ENCODE data around the gene GCA. TPM values are rescaled to one million over a fixed set of nuclear protein-coding genes. Genes with fewer than 3 reads are reported as not detected.

The GCA gene
- polyA plus RNA-seq, 1 donor from 2014 or later = 45.3 TPM

- TF ChIP-seq EP300 (conservative IDR thresholded peaks at IDR 0.05; ENCODE audit: poor library complexity, severe bottlenecking) (no peak), POLR2AphosphoS5 (IDR thresholded peaks at IDR 0.05) (no peak), RAD21 (conservative IDR thresholded peaks at IDR 0.05) (no peak), EZH2 (IDR thresholded peaks at IDR 0.05; ENCODE audit: borderline replicate concordance, insufficient read depth, low read length, poor library complexity, severe bottlenecking) (no peak), MXI1 (conservative IDR thresholded peaks at IDR 0.05; ENCODE audit: poor library complexity, severe bottlenecking) (no peak), REST (IDR thresholded peaks at IDR 0.05; ENCODE audit: borderline replicate concordance) (no peak), TAF1 (IDR thresholded peaks at IDR 0.05; ENCODE audit: low read depth) (no peak), SMC3 (conservative IDR thresholded peaks at IDR 0.05; ENCODE audit: poor library complexity) (no peak)
- TF ChIP-seq, protein P1, sequence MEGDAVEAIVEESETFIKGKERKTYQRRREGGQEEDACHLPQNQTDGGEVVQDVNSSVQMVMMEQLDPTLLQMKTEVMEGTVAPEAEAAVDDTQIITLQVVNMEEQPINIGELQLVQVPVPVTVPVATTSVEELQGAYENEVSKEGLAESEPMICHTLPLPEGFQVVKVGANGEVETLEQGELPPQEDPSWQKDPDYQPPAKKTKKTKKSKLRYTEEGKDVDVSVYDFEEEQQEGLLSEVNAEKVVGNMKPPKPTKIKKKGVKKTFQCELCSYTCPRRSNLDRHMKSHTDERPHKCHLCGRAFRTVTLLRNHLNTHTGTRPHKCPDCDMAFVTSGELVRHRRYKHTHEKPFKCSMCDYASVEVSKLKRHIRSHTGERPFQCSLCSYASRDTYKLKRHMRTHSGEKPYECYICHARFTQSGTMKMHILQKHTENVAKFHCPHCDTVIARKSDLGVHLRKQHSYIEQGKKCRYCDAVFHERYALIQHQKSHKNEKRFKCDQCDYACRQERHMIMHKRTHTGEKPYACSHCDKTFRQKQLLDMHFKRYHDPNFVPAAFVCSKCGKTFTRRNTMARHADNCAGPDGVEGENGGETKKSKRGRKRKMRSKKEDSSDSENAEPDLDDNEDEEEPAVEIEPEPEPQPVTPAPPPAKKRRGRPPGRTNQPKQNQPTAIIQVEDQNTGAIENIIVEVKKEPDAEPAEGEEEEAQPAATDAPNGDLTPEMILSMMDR (IDR thresholded peaks at IDR 0.05; ENCODE audit: poor library complexity, severe bottlenecking) = no peak
- no peaks in the 10 kb centered on the region for H3K9me2 ChIP-seq (ENCODE audit: insufficient read depth, low read length)
- H3K36me3 ChIP-seq (ENCODE audit: insufficient read depth, low read length) = no peaks in the 10 kb centered on the region
- H3F3A ChIP-seq (ENCODE audit: insufficient read depth, low read length, poor library complexity, severe bottlenecking) = no peaks in the 10 kb centered on the region
- no peaks in the 10 kb centered on the region for H3K9me3 ChIP-seq (ENCODE audit: low read length)
- no peaks in the 10 kb centered on the region for H3K27me3 ChIP-seq (ENCODE audit: insufficient read depth, low read depth, low read length)
- no peak overlapping the region for H3K4me3 ChIP-seq (ENCODE audit: low read length)
- H3K27ac ChIP-seq (ENCODE audit: low read length) = no peak overlapping the region
- no peak overlapping the region for H3K9ac ChIP-seq (ENCODE audit: low read length)
- no peaks in the 10 kb centered on the region for H4K20me1 ChIP-seq (ENCODE audit: insufficient read depth)
- no peak overlapping the region for H2AFZ ChIP-seq (ENCODE audit: low read depth, low read length)
- H3K79me2 ChIP-seq (replicated peaks; ENCODE audit: insufficient read depth, low read length) = no peaks in the 10 kb centered on the region
- H3K4me2 ChIP-seq (ENCODE audit: low read length) = no peak overlapping the region
Measured at GRCh38 chr2:162317058-162317742, 26.7 kb upstream of the GCA start.

DNA sequence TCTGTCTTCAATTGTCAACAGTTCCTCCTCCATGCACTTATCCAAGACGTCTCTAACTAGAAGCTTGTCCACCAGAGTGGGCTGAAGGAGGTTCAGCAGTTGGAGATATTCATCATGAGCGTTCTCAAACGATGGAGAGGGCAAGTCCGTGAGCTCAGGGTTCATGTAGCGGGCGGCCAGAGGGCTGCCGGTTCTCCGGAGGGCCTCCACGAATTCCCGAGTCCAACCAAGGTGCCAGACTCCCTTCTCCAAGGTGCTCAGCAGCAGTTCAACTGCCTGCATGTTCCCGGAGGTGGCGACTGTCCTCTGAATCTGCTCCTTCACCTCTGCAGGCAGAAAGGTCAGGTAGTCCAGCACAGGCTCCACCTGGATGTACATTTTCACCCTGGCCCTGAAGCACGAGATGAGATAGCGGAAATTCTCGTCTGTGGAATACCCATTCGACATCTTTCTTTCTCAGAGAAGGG, 26.0 kb upstream of the GCA start:
- no peak for TF ChIP-seq RAD21 (conservative IDR thresholded peaks at IDR 0.05)
- no peak for TF ChIP-seq REST (IDR thresholded peaks at IDR 0.05; ENCODE audit: borderline replicate concordance)
- TF ChIP-seq POLR2AphosphoS5 (IDR thresholded peaks at IDR 0.05) = no peak
- Histone ChIP-seq H3K27ac (ENCODE audit: low read length) (no peak overlapping the region), H3K9me3 (ENCODE audit: low read length) (no peaks in the 10 kb centered on the region), H3K36me3 (ENCODE audit: insufficient read depth, low read length) (no peaks in the 10 kb centered on the region), H4K20me1 (ENCODE audit: insufficient read depth) (no peaks in the 10 kb centered on the region), H3K9me2 (ENCODE audit: insufficient read depth, low read length) (no peaks in the 10 kb centered on the region), H3K4me3 (ENCODE audit: low read length) (no peak overlapping the region), H3K9ac (ENCODE audit: low read length) (no peak overlapping the region), H3K4me2 (ENCODE audit: low read length) (no peak overlapping the region), H3F3A (ENCODE audit: insufficient read depth, low read length, poor library complexity, severe bottlenecking) (no peaks in the 10 kb centered on the region), H2AFZ (ENCODE audit: low read depth, low read length) (no peak overlapping the region), H3K79me2 (replicated peaks; ENCODE audit: insufficient read depth, low read length) (no peaks in the 10 kb centered on the region), H3K27me3 (ENCODE audit: insufficient read depth, low read depth, low read length) (no peaks in the 10 kb centered on the region)
